Keratinocyte (primary cell): ENCODE measurements around the gene VEZF1. TPM values are rescaled to one million over a fixed set of nuclear protein-coding genes. Genes with fewer than 3 reads are reported as not detected.

Experiments used
- DNase-seq: peaks from one replicate; pipeline ENCODE4 v3.0.0-alpha.2; 2011; ENCODE audit warnings: low read depth, missing footprints, low spot score
- FAIRE-seq: peaks from 2 replicates; lab custom pipeline; 2011; peaks lifted over from hg19 to GRCh38; lab: Jason Lieb, UNC
- H2AFZ ChIP-seq: 2 replicates; pipeline ENCODE4 v1.6.0; 2012; ENCODE audit warnings: low read length, control low read depth, inconsistent platforms; ENCODE audit not compliant: control insufficient read depth
- H3K27ac ChIP-seq: 2 replicates; pipeline ENCODE4 v1.5.1; 2011; ENCODE audit warnings: low read length; ENCODE audit not compliant: control insufficient read depth, insufficient read depth
- H3K27me3 ChIP-seq: 3 replicates; pipeline ENCODE4 v1.6.0; 2011; ENCODE audit warnings: low read length; ENCODE audit not compliant: control insufficient read depth, insufficient read depth; ENCODE audit errors: extremely low read depth
- H3K36me3 ChIP-seq, 2 experiments: 2 replicates in 1 of 2; 3 replicates in 1 of 2; pipeline ENCODE4 v1.5.1; 2011; ENCODE audit warnings: low read length in 2 of 2, mild to moderate bottlenecking in 1 of 2; ENCODE audit not compliant: control insufficient read depth in 2 of 2, insufficient read depth in 2 of 2; ENCODE audit errors: extremely low read depth in 1 of 2
- H3K4me1 ChIP-seq: 3 replicates; pipeline ENCODE4 v1.5.1; 2011; ENCODE audit warnings: low read length; ENCODE audit not compliant: control insufficient read depth, insufficient read depth; ENCODE audit errors: extremely low read depth
- H3K4me2 ChIP-seq: 3 replicates; pipeline ENCODE4 v1.6.0; 2011; ENCODE audit warnings: low read depth, low read length; ENCODE audit not compliant: control insufficient read depth, insufficient read depth; ENCODE audit errors: extremely low read depth
- H3K4me3 ChIP-seq, 3 experiments: fragments of 200-600 bp in 1 of 3; sonication (generic) in 1 of 3; 2 replicates in 2 of 3; 3 replicates in 1 of 3; pipeline ENCODE4 v1.5.1; 2011 to 2016; ENCODE audit warnings: low read length in 3 of 3, mild to moderate bottlenecking in 3 of 3, control low read depth in 2 of 3, inconsistent platforms in 1 of 3, low read depth in 1 of 3, mixed read lengths in 1 of 3, mixed run types in 1 of 3, moderate library complexity in 1 of 3; ENCODE audit not compliant: control insufficient read depth in 2 of 3, insufficient read depth in 2 of 3; ENCODE audit errors: extremely low read depth in 1 of 3
- H3K79me2 ChIP-seq: 2 replicates; pipeline ENCODE4 v1.6.0; 2012; ENCODE audit warnings: low read length; ENCODE audit not compliant: control insufficient read depth, insufficient read depth
- H3K9ac ChIP-seq: 3 replicates; pipeline ENCODE4 v1.6.0; 2011; ENCODE audit warnings: low read length; ENCODE audit not compliant: control insufficient read depth, insufficient read depth; ENCODE audit errors: extremely low read depth
- H3K9me1 ChIP-seq: 3 replicates; pipeline ENCODE4 v1.6.0; 2011; ENCODE audit warnings: low read length; ENCODE audit not compliant: control insufficient read depth, insufficient read depth; ENCODE audit errors: extremely low read depth
- H3K9me3 ChIP-seq: 2 replicates; pipeline ENCODE4 v1.5.1; 2012; ENCODE audit warnings: low read depth, low read length; ENCODE audit not compliant: control insufficient read depth
- H4K20me1 ChIP-seq: 3 replicates; pipeline ENCODE4 v1.6.0; 2011; ENCODE audit warnings: low read length; ENCODE audit not compliant: control insufficient read depth, insufficient read depth; ENCODE audit errors: extremely low read depth
- EZH2 ChIP-seq: IDR thresholded peaks from one replicate; pipeline ENCODE4 v1.6.1; 2012; ENCODE audit warnings: inconsistent platforms, mild to moderate bottlenecking, low read length, moderate library complexity
- dilution Hi-C: fragments of 300-500 bp; cut with MboI; formaldehyde crosslinking; loops from one replicate; pipeline ENCODE4 v1.7.0; 2020; ENCODE audit warnings: low sequenced_read_pairs; ENCODE audit not compliant: extremely low pct_ligation_motif_present
- polyA plus RNA-seq, 5 experiments: library from polyadenylated mRNA; depleted of rRNA in 3 of 5; stranded (reverse) in 3 of 5; stranded (forward) in 1 of 5; unstranded in 1 of 5; fragments of >200 nt; gene quantifications; 1 replicate in 1 of 5; 2 replicates in 3 of 5; 3 replicates in 1 of 5; pipeline versions ENCODE4 v1.2.1 to v1.2.3, GENCODE V29; 2011 to 2012; ENCODE audit warnings: missing spikeins in 2 of 5, low read depth in 1 of 5, low replicate concordance in 1 of 5
- TF ChIP-seq, protein P1 (sequence below), 3 experiments: IDR thresholded peaks in 1 of 3; conservative IDR thresholded peaks in 1 of 3; optimal IDR thresholded peaks in 1 of 3; 2 replicates in 2 of 3; 3 replicates in 1 of 3; pipeline versions ENCODE3 to v1.5.1; 2011; ENCODE audit warnings: low read length in 3 of 3, mild to moderate bottlenecking in 3 of 3, moderate library complexity in 2 of 3, control low read depth in 1 of 3, inconsistent platforms in 1 of 3; ENCODE audit not compliant: insufficient read depth in 2 of 3; ENCODE audit errors: extremely low read depth in 1 of 3

The VEZF1 gene
- polyA plus RNA-seq, 1 donor (not counting 4 experiments of a cell fraction or from before 2014, with no cell fraction given): 22.8 TPM

DNA sequence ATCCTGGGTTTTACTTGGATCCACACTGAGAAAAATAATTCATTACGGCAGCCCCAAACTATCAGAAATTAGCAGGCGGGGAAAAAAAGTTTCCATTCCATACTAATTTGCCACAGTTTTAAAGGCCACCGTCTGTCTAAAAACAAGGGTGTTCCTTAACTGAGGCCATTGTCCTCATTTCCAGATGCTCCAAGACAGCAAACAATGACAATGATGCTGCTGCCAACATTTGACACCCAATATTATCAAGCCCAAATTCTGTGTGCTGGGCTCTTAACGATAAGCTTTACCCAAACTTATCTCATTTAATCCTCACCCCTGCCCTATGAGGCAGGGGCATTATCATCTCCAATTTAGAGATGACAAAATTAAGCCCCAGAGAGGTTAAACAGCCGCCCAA lies 59.1 kb downstream of the VEZF1 start:
- Histone ChIP-seq H3K79me2 (peaks cover 5% of the 10 kb centered on the region), H3K9me1 (peaks cover 2% of the 10 kb centered on the region), H3K27ac (no peak overlapping the region), H3K9ac (no peak overlapping the region), H3K4me3 (no peak overlapping the region), H3K36me3 (peaks cover 0 to 2% of the 10 kb centered on the region in 2 experiments), H3K9me3 (no peaks in the 10 kb centered on the region), H2AFZ (no peak overlapping the region), H3K4me2 (no peak overlapping the region), H3K27me3 (no peaks in the 10 kb centered on the region), H4K20me1 (no peaks in the 10 kb centered on the region), H3K4me1 (peaks cover 15% of the 10 kb centered on the region)
- TF ChIP-seq, protein P1, sequence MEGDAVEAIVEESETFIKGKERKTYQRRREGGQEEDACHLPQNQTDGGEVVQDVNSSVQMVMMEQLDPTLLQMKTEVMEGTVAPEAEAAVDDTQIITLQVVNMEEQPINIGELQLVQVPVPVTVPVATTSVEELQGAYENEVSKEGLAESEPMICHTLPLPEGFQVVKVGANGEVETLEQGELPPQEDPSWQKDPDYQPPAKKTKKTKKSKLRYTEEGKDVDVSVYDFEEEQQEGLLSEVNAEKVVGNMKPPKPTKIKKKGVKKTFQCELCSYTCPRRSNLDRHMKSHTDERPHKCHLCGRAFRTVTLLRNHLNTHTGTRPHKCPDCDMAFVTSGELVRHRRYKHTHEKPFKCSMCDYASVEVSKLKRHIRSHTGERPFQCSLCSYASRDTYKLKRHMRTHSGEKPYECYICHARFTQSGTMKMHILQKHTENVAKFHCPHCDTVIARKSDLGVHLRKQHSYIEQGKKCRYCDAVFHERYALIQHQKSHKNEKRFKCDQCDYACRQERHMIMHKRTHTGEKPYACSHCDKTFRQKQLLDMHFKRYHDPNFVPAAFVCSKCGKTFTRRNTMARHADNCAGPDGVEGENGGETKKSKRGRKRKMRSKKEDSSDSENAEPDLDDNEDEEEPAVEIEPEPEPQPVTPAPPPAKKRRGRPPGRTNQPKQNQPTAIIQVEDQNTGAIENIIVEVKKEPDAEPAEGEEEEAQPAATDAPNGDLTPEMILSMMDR (optimal IDR thresholded peaks at IDR 0.05 in 1 of 3, IDR thresholded peaks at IDR 0.05 in 1 of 3, conservative IDR thresholded peaks at IDR 0.05 in 1 of 3; ENCODE audit: extremely low read depth in 1 of 3, insufficient read depth in 2 of 3, low read length in 3 of 3): no peak
- TF ChIP-seq EZH2: no peak
- DNase-seq (no peak), FAIRE-seq (no peak)
- dilution Hi-C loops: no loop called here

GRCh38 chr17:57927048-57927723 lies 60.9 kb downstream of the VEZF1 start:
- no peak for TF ChIP-seq EZH2
- TF ChIP-seq, protein P1 (optimal IDR thresholded peaks at IDR 0.05 in 1 of 3, IDR thresholded peaks at IDR 0.05 in 1 of 3, conservative IDR thresholded peaks at IDR 0.05 in 1 of 3; ENCODE audit: extremely low read depth in 1 of 3, insufficient read depth in 2 of 3, low read length in 3 of 3): no peak
- Histone ChIP-seq H3K27me3 (no peaks in the 10 kb centered on the region), H3K9me1 (peaks cover 2% of the 10 kb centered on the region), H3K36me3 (peaks cover 0 to 2% of the 10 kb centered on the region in 2 experiments), H3K4me2 (peak overlapping the region; percentile 3), H3K4me1 (peaks cover 15% of the 10 kb centered on the region), H4K20me1 (no peaks in the 10 kb centered on the region), H2AFZ (no peak overlapping the region), H3K4me3 (no peak overlapping the region), H3K9me3 (no peaks in the 10 kb centered on the region), H3K27ac (no peak overlapping the region), H3K9ac (no peak overlapping the region), H3K79me2 (no peaks in the 10 kb centered on the region)
- DNase-seq: no peak
- dilution Hi-C loops: no loop called here
- peak; percentile 62 for FAIRE-seq
